BJ (cell line): Measurements from ENCODE around the gene TMEM178B. TPM values are rescaled to one million over a fixed set of nuclear protein-coding genes. Genes with fewer than 3 reads are reported as not detected.

ENCODE experiments used
- CTCF ChIA-PET: fragments of 350-600 bp; formaldehyde crosslinking; extraction: SDS; loops from one replicate; lab custom pipeline; 2021; ENCODE audit warnings: antibody characterized with exemption, inconsistent platforms; lab: Yijun Ruan, JAX
- POLR2A ChIA-PET: fragments of 300-600 bp; sonication (Branson Sonifier 250); formaldehyde crosslinking; extraction: SDS; loops from one replicate; lab custom pipeline; 2021; ENCODE audit warnings: antibody characterized with exemption; lab: Charles Lee
- DNase-seq: peaks from one replicate; pipeline ENCODE4 v3.0.0-alpha.2; 2011; ENCODE audit warnings: low read depth
- H3K27me3 ChIP-seq: 2 replicates; pipeline ENCODE4 v1.6.0; 2011; ENCODE audit warnings: low read length; ENCODE audit not compliant: control insufficient read depth, insufficient read depth
- H3K36me3 ChIP-seq: 2 replicates; pipeline ENCODE4 v1.5.1; 2011; ENCODE audit warnings: low read length; ENCODE audit not compliant: control insufficient read depth, insufficient read depth
- H3K4me3 ChIP-seq: 2 replicates; pipeline ENCODE4 v1.5.1; 2011; ENCODE audit warnings: low read depth, mild to moderate bottlenecking, control low read depth, low read length
- polyA plus RNA-seq: library from polyadenylated mRNA; depleted of rRNA; stranded (reverse); fragments of >200 nt; gene quantifications from 2 replicates; pipeline ENCODE4 v1.2.3, GENCODE V29; 2011
- TF ChIP-seq, protein P1 (sequence below): IDR thresholded peaks from 2 replicates; pipeline ENCODE4 v1.5.1; 2011; ENCODE audit warnings: low read depth, mild to moderate bottlenecking, control low read depth, inconsistent platforms, low read length, moderate library complexity; ENCODE audit not compliant: insufficient read depth

TMEM178B gene
- polyA plus RNA-seq, 1 experiment: 0.43 TPM

DNA sequence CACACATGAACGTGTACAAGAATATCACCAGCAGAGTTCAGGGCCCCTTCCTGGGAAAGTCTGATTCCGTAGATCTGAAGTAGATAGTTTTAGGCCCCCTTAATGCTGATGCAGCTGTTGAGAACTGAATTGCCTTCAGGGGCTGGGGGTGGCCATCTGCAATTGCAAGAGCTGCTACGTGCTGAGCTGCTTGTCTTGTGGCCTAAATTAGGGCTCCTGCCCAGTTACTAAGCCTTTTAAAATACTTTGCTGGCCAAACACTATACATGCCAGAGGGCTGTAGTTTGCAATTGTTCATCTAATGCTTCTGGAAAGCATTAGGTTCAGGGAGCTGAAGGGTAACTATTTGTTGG, 71.7 kb downstream of the TMEM178B start:
- no peak for DNase-seq
- no peak overlapping the region for H3K4me3 ChIP-seq
- no peaks in the 10 kb centered on the region for H3K27me3 ChIP-seq
- CTCF ChIA-PET: no interaction called here
- TF ChIP-seq, protein P1, sequence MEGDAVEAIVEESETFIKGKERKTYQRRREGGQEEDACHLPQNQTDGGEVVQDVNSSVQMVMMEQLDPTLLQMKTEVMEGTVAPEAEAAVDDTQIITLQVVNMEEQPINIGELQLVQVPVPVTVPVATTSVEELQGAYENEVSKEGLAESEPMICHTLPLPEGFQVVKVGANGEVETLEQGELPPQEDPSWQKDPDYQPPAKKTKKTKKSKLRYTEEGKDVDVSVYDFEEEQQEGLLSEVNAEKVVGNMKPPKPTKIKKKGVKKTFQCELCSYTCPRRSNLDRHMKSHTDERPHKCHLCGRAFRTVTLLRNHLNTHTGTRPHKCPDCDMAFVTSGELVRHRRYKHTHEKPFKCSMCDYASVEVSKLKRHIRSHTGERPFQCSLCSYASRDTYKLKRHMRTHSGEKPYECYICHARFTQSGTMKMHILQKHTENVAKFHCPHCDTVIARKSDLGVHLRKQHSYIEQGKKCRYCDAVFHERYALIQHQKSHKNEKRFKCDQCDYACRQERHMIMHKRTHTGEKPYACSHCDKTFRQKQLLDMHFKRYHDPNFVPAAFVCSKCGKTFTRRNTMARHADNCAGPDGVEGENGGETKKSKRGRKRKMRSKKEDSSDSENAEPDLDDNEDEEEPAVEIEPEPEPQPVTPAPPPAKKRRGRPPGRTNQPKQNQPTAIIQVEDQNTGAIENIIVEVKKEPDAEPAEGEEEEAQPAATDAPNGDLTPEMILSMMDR: no peak
- POLR2A ChIA-PET: no interaction called here
- no peaks in the 10 kb centered on the region for H3K36me3 ChIP-seq

DNA sequence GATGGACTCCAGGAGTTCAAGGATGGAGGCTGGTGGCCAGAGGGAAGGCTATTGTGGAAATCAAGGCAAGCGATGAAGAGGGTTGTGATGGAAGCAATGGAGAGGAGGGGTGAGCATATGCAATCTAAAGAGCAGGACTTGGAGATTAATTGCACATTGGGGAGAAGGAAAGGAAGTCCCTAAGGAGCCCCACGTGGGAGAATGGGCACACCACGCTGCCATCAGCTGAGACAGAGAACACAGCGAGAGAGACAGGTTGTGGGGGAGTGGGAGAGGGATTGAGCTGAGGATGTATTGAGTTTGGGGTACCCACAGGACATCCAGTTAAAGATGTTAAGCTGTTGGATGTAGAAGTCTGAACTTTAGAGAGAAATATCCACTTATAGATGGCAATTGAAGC, 73.6 kb downstream of the TMEM178B start:
- no peaks in the 10 kb centered on the region for H3K36me3 ChIP-seq
- no peaks in the 10 kb centered on the region for H3K27me3 ChIP-seq
- no peak overlapping the region for H3K4me3 ChIP-seq
- TF ChIP-seq, protein P1: no peak
- CTCF ChIA-PET: no interaction called here
- POLR2A ChIA-PET: no interaction called here
- DNase-seq: no peak

DNA sequence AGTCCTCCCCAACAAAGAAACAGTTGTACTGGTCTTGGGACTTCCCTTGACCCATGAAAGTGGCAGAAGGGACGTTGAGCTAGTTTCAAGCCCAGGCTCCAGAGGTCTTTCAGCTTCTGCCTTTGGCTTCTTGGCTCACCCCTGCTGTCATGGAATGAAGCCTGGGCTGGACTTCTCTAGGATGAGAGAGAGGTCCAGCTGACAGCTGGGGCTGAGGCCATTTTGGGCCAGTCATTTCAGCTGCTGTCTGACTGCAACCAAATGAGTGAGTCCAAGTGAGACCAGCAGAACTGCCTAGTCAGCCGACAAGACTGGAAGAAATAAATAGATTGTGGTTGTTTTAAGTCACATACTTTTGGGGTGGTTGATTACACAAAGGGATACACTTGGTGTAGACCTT, 76.6 kb downstream of the TMEM178B start:
- TF ChIP-seq, protein P1: no peak
- Histone ChIP-seq H3K27me3 (no peaks in the 10 kb centered on the region), H3K36me3 (no peaks in the 10 kb centered on the region), H3K4me3 (no peak overlapping the region)
- DNase-seq: no peak
- ChIA-PET CTCF (no interaction called here), POLR2A (no interaction called here)

- H3K36me3 ChIP-seq: no peaks in the 10 kb centered on the region
- ChIA-PET CTCF (no interaction called here), POLR2A (no interaction called here)
- TF ChIP-seq, protein P1: no peak
- H3K4me3 ChIP-seq: no peak overlapping the region
- DNase-seq: no peak
- no peaks in the 10 kb centered on the region for H3K27me3 ChIP-seq
Observed at GRCh38 chr7:141151746-141152145, 77.9 kb downstream of the TMEM178B start.

GRCh38 chr7:141153231-141153630, 79.4 kb downstream of the TMEM178B start:
- TF ChIP-seq, protein P1: no peak
- ChIA-PET CTCF (no interaction called here), POLR2A (no interaction called here)

More at GRCh38 chr7:141153231-141153630, 79.4 kb downstream of the TMEM178B start:
- DNase-seq: no peak
- no peaks in the 10 kb centered on the region for H3K27me3 ChIP-seq
- no peak overlapping the region for H3K4me3 ChIP-seq
- H3K36me3 ChIP-seq: no peaks in the 10 kb centered on the region
